IMR-90 (cell line): ENCODE measurements around the gene KDM6B. TPM values are rescaled to one million over a fixed set of nuclear protein-coding genes. Genes with fewer than 3 reads are reported as not detected.

ENCODE experiments used
- ATAC-seq: fragments of 200-7000 bp; cut with Tn5 transposase; 2 replicates; pipeline ENCODE4 v1.9.1; 2020; ENCODE audit warnings: low read depth, mild to moderate bottlenecking, moderate library complexity
- BruUV-seq: library from RNA; stranded (reverse); fragments of 400-500 nt; replicated peaks from 2 replicates; lab custom pipeline; 2021; lab: Mats Ljungman, UMichigan
- CTCF ChIA-PET: fragments of 300-600 bp; formaldehyde crosslinking; extraction: SDS; loops from one replicate; lab custom pipeline; 2021; ENCODE audit warnings: antibody characterized with exemption; lab: Yijun Ruan, JAX
- POLR2A ChIA-PET: fragments of 300-600 bp; sonication (Branson Sonifier 250); formaldehyde crosslinking; loops from one replicate; lab custom pipeline; 2022; ENCODE audit warnings: antibody characterized with exemption; ENCODE audit not compliant: unreplicated experiment; lab: Charles Lee
- DNase-seq: peaks from one replicate; pipeline ENCODE4 v3.0.0; 2013
- H2AFZ ChIP-seq: replicated peaks from 2 replicates; pipeline ENCODE3; 2013; ENCODE audit warnings: low read length, mild to moderate bottlenecking; ENCODE audit not compliant: poor library complexity
- H2AK5ac ChIP-seq: 2 replicates; pipeline ENCODE4 v1.6.1; 2013; ENCODE audit warnings: low read depth, low read length, inconsistent platforms
- H2AK9ac ChIP-seq: replicated peaks from 2 replicates; pipeline ENCODE3; 2013; ENCODE audit warnings: mild to moderate bottlenecking, low read depth, low read length, moderate library complexity; ENCODE audit not compliant: poor library complexity
- H2BK120ac ChIP-seq: 2 replicates; pipeline ENCODE4 v1.6.1; 2013; ENCODE audit warnings: low read depth, low read length, inconsistent platforms
- H2BK15ac ChIP-seq: 3 replicates; pipeline ENCODE4 v1.6.1; 2013; ENCODE audit warnings: low read depth, low read length, inconsistent platforms
- H2BK20ac ChIP-seq: 2 replicates; pipeline ENCODE4 v1.6.1; 2013; ENCODE audit warnings: low read depth, mild to moderate bottlenecking, inconsistent platforms, low read length, moderate library complexity
- H2BK5ac ChIP-seq: 2 replicates; pipeline ENCODE4 v1.6.1; 2013; ENCODE audit warnings: mild to moderate bottlenecking, low read depth, low read length, inconsistent platforms; ENCODE audit not compliant: poor library complexity, severe bottlenecking
- H3K14ac ChIP-seq: replicated peaks from 2 replicates; pipeline ENCODE4 v1.6.1; 2013; ENCODE audit warnings: low read depth, low read length, inconsistent platforms
- H3K18ac ChIP-seq: 2 replicates; pipeline ENCODE4 v1.6.1; 2013; ENCODE audit warnings: low read depth, low read length, control low read depth
- H3K23ac ChIP-seq: 2 replicates; pipeline ENCODE4 v1.6.1; 2013; ENCODE audit warnings: low read depth, low read length, inconsistent platforms
- H3K27ac ChIP-seq: 2 replicates; pipeline ENCODE4 v1.5.1; 2013; ENCODE audit warnings: mild to moderate bottlenecking, control low read depth, low read length; ENCODE audit not compliant: insufficient read depth
- H3K27me3 ChIP-seq: 2 replicates; pipeline ENCODE4 v1.6.1; 2013; ENCODE audit warnings: low read length; ENCODE audit not compliant: control insufficient read depth, insufficient read depth
- H3K36me3 ChIP-seq: 2 replicates; pipeline ENCODE4 v1.6.1; 2013; ENCODE audit warnings: low read length, mixed read lengths; ENCODE audit not compliant: control insufficient read depth, insufficient read depth
- H3K4ac ChIP-seq: 2 replicates; pipeline ENCODE4 v1.6.1; 2013; ENCODE audit warnings: low read depth, low read length, inconsistent platforms
- H3K4me1 ChIP-seq: 2 replicates; pipeline ENCODE4 v1.6.1; 2013; ENCODE audit warnings: low read length, mixed read lengths; ENCODE audit not compliant: control insufficient read depth, insufficient read depth
- H3K4me2 ChIP-seq: 2 replicates; pipeline ENCODE4 v1.6.1; 2013; ENCODE audit warnings: low read depth, mild to moderate bottlenecking, control low read depth, low read length, moderate library complexity
- H3K4me3 ChIP-seq: 2 replicates; pipeline ENCODE4 v1.5.1; 2013; ENCODE audit warnings: low read depth, mild to moderate bottlenecking, control low read depth, low read length, moderate library complexity; ENCODE audit not compliant: insufficient read depth
- H3K56ac ChIP-seq: 2 replicates; pipeline ENCODE4 v1.6.1; 2013; ENCODE audit warnings: low read length, inconsistent platforms; ENCODE audit not compliant: insufficient read depth; ENCODE audit errors: extremely low read depth
- H3K79me1 ChIP-seq, 2 experiments: 2 replicates each; pipeline ENCODE4 v1.6.1; 2013; ENCODE audit warnings: low read length in 2 of 2, inconsistent platforms in 1 of 2, low read depth in 1 of 2
- H3K9ac ChIP-seq: 2 replicates; pipeline ENCODE4 v1.6.1; 2013; ENCODE audit warnings: low read depth, low read length, control low read depth
- H3K9me1 ChIP-seq: 2 replicates; pipeline ENCODE4 v1.6.1; 2013; ENCODE audit warnings: low read length, inconsistent platforms; ENCODE audit not compliant: insufficient read depth
- H3K9me3 ChIP-seq: 2 replicates; pipeline ENCODE4 v1.6.1; 2013; ENCODE audit warnings: low read length; ENCODE audit not compliant: control insufficient read depth, insufficient read depth
- H4K20me1 ChIP-seq: 2 replicates; pipeline ENCODE4 v1.6.1; 2013; ENCODE audit warnings: low read length, inconsistent platforms; ENCODE audit not compliant: insufficient read depth
- H4K5ac ChIP-seq: 2 replicates; pipeline ENCODE4 v1.6.1; 2013; ENCODE audit warnings: mild to moderate bottlenecking, low read depth, low read length, control low read depth
- H4K8ac ChIP-seq, 2 experiments: 2 replicates each; pipeline ENCODE4 v1.6.1; 2013; ENCODE audit warnings: low read depth in 2 of 2, low read length in 2 of 2, control low read depth in 1 of 2, inconsistent platforms in 1 of 2
- H4K91ac ChIP-seq: 2 replicates; pipeline ENCODE4 v1.6.1; 2013; ENCODE audit warnings: low read depth, low read length, inconsistent platforms; ENCODE audit not compliant: insufficient read depth
- BHLHE40 ChIP-seq: fragments of 150-350 bp; IDR thresholded peaks from 2 replicates; pipeline ENCODE4 v1.6.1; 2016; ENCODE audit warnings: mild to moderate bottlenecking, low read depth, low read length
- CHD1 ChIP-seq: IDR thresholded peaks from 2 replicates; pipeline ENCODE4 v1.6.1; 2012; ENCODE audit warnings: low read depth, low read length, improper control_type of control experiment
- CTCF ChIP-seq: conservative IDR thresholded peaks from 2 replicates; pipeline ENCODE4 v1.5.1; 2012; ENCODE audit warnings: mild to moderate bottlenecking, low read depth, low read length, improper control_type of control experiment
- ELK1 ChIP-seq: fragments of 150-350 bp; IDR thresholded peaks from 2 replicates; pipeline ENCODE4 v1.6.1; 2016; ENCODE audit warnings: low read depth, mild to moderate bottlenecking, low read length, moderate library complexity, borderline replicate concordance
- MAFK ChIP-seq: IDR thresholded peaks from 2 replicates; pipeline ENCODE4 v1.6.1; 2012; ENCODE audit warnings: low read depth, low read length, improper control_type of control experiment
- MAZ ChIP-seq: IDR thresholded peaks from 2 replicates; pipeline ENCODE4 v1.6.1; 2012; ENCODE audit warnings: low read depth, mild to moderate bottlenecking, low read length, improper control_type of control experiment, moderate library complexity, borderline replicate concordance
- MXI1 ChIP-seq: IDR thresholded peaks from 2 replicates; pipeline ENCODE4 v1.6.1; 2012; ENCODE audit warnings: low read depth, mild to moderate bottlenecking, low read length, moderate library complexity, borderline replicate concordance
- NFE2L2 ChIP-seq: fragments of 150-350 bp; IDR thresholded peaks from 2 replicates; pipeline ENCODE4 v1.6.1; 2016; ENCODE audit warnings: low read depth, mild to moderate bottlenecking, low read length
- RAD21 ChIP-seq: IDR thresholded peaks from 2 replicates; pipeline ENCODE4 v1.6.1; 2012; ENCODE audit warnings: low read length, improper control_type of control experiment
- RCOR1 ChIP-seq: IDR thresholded peaks from 2 replicates; pipeline ENCODE4 v1.6.1; 2012; ENCODE audit warnings: mild to moderate bottlenecking, low read length, improper control_type of control experiment; ENCODE audit not compliant: insufficient replicate concordance
- RFX5 ChIP-seq: IDR thresholded peaks from 2 replicates; pipeline ENCODE4 v1.8.0; 2012; ENCODE audit warnings: low read depth, mild to moderate bottlenecking, low read length, moderate library complexity
- SMC3 ChIP-seq: fragments of 150-350 bp; IDR thresholded peaks from 2 replicates; pipeline ENCODE4 v1.6.1; 2016; ENCODE audit warnings: low read depth, mild to moderate bottlenecking, antibody characterized with exemption, low read length, moderate library complexity
- WGBS, 2 experiments: methylation state at CpG; one replicate each; pipeline versions ENCODE4 v1.1.5 to v1.1.7; 2013; ENCODE audit warnings: missing lambda C conversion rate in 2 of 2; ENCODE audit not compliant: insufficient read length in 1 of 2; ENCODE audit errors: extremely low coverage in 2 of 2; 5-methylcytosine and 5-hydroxymethylcytosine counted together
- dilution Hi-C: fragments of 300-500 bp; cut with HindIII; formaldehyde crosslinking; loops from one replicate; pipeline ENCODE4 v1.14.3; 2018; ENCODE audit warnings: low sequenced_read_pairs; ENCODE audit not compliant: unreplicated experiment
- in situ Hi-C: fragments of 300-500 bp; cut with MboI; formaldehyde crosslinking; loops from 3 replicates; pipeline ENCODE4 v1.14.3; 2019; ENCODE audit warnings: low sequenced_read_pairs, inconsistent platforms, mixed read lengths
- intact Hi-C: fragments of 100-400 bp; cut with micrococcal nuclease; formaldehyde crosslinking; loops from 2 replicates; pipeline ENCODE4 v1.10.0; 2022
- polyA plus RNA-seq, 3 experiments: library from polyadenylated mRNA; depleted of rRNA; stranded (reverse); fragments of >200 nt; gene quantifications; 2 replicates each; pipeline ENCODE4 v1.2.3, GENCODE V29; 2012; ENCODE audit warnings: low replicate concordance in 1 of 3
- total RNA-seq: library from RNA; depleted of rRNA; stranded (reverse); fragments of >200 nt; gene quantifications from 2 replicates; pipeline ENCODE4 v1.2.3, GENCODE V29; 2012

The KDM6B gene
- total and polyA plus RNA-seq, 2 of the 4 experiments (the other 2 are of a cell fraction), result 0.72 to 3.5 TPM

GRCh38 chr17:7857713-7858521 lies 23.9 kb downstream of the KDM6B start, which contains the start of gene CYB5D1:
TSS of gene CYB5D1 (plus strand) at chr17:7858003. CDS start at chr17:7858135, 132 bp downstream.
- Histone ChIP-seq H4K91ac (peak within 1 kb of the TSS; percentile 98), H3K9me1 (no peaks in the 10 kb centered on the region), H2BK20ac (peak within 1 kb of the TSS; percentile 70), H3K27me3 (no peaks in the 10 kb centered on the region), H3K18ac (peak within 1 kb of the TSS; percentile 86), H2AFZ (peak within 1 kb of the TSS; percentile 98), H3K56ac (peak within 1 kb of the TSS; percentile 93), H3K27ac (peak within 1 kb of the TSS; percentile 94), H2BK5ac (peak within 1 kb of the TSS; percentile 97), H3K14ac (peak within 1 kb of the TSS; percentile 95), H3K4ac (peak within 1 kb of the TSS; percentile 97), H3K4me2 (peak within 1 kb of the TSS; percentile 79), H4K20me1 (peaks cover 8% of the 10 kb centered on the region; the same call in 1 of the 2 replicates), H4K8ac (peak within 1 kb of the TSS; percentile 83 to 99), H2AK5ac (peak within 1 kb of the TSS; percentile 48), H3K23ac (peak within 1 kb of the TSS; percentile 93), H3K4me3 (peak within 1 kb of the TSS; percentile 59), H2AK9ac (peak within 1 kb of the TSS; percentile 90), H3K79me1 (peaks cover 20 to 45% of the 10 kb centered on the region in 2 experiments), H3K36me3 (peaks cover 11% of the 10 kb centered on the region; the same call in 1 of the 2 replicates), H2BK120ac (peak within 1 kb of the TSS; percentile 96), H3K9ac (peak within 1 kb of the TSS; percentile 88), H3K9me3 (no peaks in the 10 kb centered on the region), H2BK15ac (peak within 1 kb of the TSS; percentile 78; the same call in 1 of the 3 replicates), H3K4me1 (peaks cover 20% of the 10 kb centered on the region), H4K5ac (peak within 1 kb of the TSS; percentile 93)
- DNase-seq (peak; percentile 93), ATAC-seq (peak; percentile 43)
- in situ Hi-C loops (no loop called here), intact Hi-C loops (loop anchor here (1.0 to 2.0 kb wide), 2 partner anchors 15 to 115 kb away; no protein-coding TSS in a partner anchor), dilution Hi-C loops (no loop called here)
- CTCF ChIA-PET, result interaction anchor here (0.6 to 1.0 kb wide), 6 partner anchors 13 to 203 kb away, joined by 3 to 10 read pairs (median 3); partner anchors contain the start of gene KDM6B
- WGBS, 2 experiments, result 6% methylated on average over 29 of the region's 48 CpGs; no CpG with 5 or more reads in 1 of the 2 experiments
- POLR2A ChIA-PET, result interaction anchor here (0.6 to 1.1 kb wide), 2 partner anchors 21 to 23 kb away, joined by 3 to 4 read pairs; no protein-coding TSS in a partner anchor
- no TSS peak for BruUV-seq
- TF ChIP-seq CTCF (no peak), MAZ (no peak), NFE2L2 (no peak), BHLHE40 (peak; percentile 94), MAFK (no peak), RCOR1 (no peak), SMC3 (no peak), MXI1 (peak; percentile 97), RAD21 (no peak), RFX5 (no peak), ELK1 (no peak), CHD1 (no peak)
